ENCODE measurements around the gene PPIF. TPM values are rescaled to one million over a fixed set of nuclear protein-coding genes. Genes with fewer than 3 reads are reported as not detected.

Gene PPIF
- total and polyA plus RNA-seq, 2 of the 13 experiments (the other 11 are each of a cell fraction or from before 2014, with no cell fraction given) = 147 to 157 TPM

GRCh38 chr10:79403441-79404230 is 56.4 kb downstream of the PPIF start (continued):
- TF ChIP-seq ZNF354B (CRISPR knock-in tag; IDR thresholded peaks at IDR 0.05) (no peak), TGIF2 (CRISPR knock-in tag; IDR thresholded peaks at IDR 0.05) (no peak), PHF21A (CRISPR knock-in tag; IDR thresholded peaks at IDR 0.05) (peak; percentile 57; the same call in 1 of the 2 replicates), MYC (CRISPR knock-in tag; IDR thresholded peaks at IDR 0.05; ENCODE audit: borderline replicate concordance) (peak; percentile 55), HHEX (CRISPR knock-in tag; IDR thresholded peaks at IDR 0.05) (no peak), ZNF317 (CRISPR knock-in tag; IDR thresholded peaks at IDR 0.05) (0 out of 2 replicates have a peak, but pooled peaks have one; percentile 55), NFRKB (IDR thresholded peaks at IDR 0.05) (no peak), ZNF850 (CRISPR knock-in tag; conservative IDR thresholded peaks at IDR 0.05) (no peak), ZFP91 (CRISPR knock-in tag; IDR thresholded peaks at IDR 0.05; ENCODE audit: borderline replicate concordance) (peak; percentile 37; the same call in 1 of the 2 replicates), TBX2 (CRISPR knock-in tag; IDR thresholded peaks at IDR 0.05; ENCODE audit: borderline replicate concordance) (no peak; the same call in 1 of the 2 replicates), PAXIP1 (CRISPR knock-in tag; conservative IDR thresholded peaks at IDR 0.05) (peak; percentile 32; the same call in 1 of the 2 replicates), ZNF253 (CRISPR knock-in tag; IDR thresholded peaks at IDR 0.05; ENCODE audit: borderline replicate concordance) (no peak), ZEB1 (IDR thresholded peaks at IDR 0.05; ENCODE audit: insufficient replicate concordance, low read depth) (no peak), E2F1 (CRISPR knock-in tag; IDR thresholded peaks at IDR 0.05) (no peak), ZNF367 (CRISPR knock-in tag; IDR thresholded peaks at IDR 0.05; ENCODE audit: borderline replicate concordance) (no peak), HNRNPK (IDR thresholded peaks at IDR 0.05; ENCODE audit: low read depth, low read length, poor library complexity, severe bottlenecking) (peak; percentile 38), U2AF1 (optimal IDR thresholded peaks at IDR 0.05; ENCODE audit: low read depth, low read length) (no peak), ZSCAN12 (CRISPR knock-in tag; IDR thresholded peaks at IDR 0.05) (no peak), BCL3 (CRISPR knock-in tag; IDR thresholded peaks at IDR 0.05) (0 out of 2 replicates have a peak, but pooled peaks have one; percentile 46), ZNF263 (CRISPR knock-in tag; IDR thresholded peaks at IDR 0.05) (peak; percentile 67), AGO2 (optimal IDR thresholded peaks at IDR 0.05; ENCODE audit: low read depth, low read length) (no peak), MTA1 (CRISPR knock-in tag; IDR thresholded peaks at IDR 0.05; ENCODE audit: borderline replicate concordance) (0 out of 2 replicates have a peak, but pooled peaks have one; percentile 15)

Measured in HepG2 (cell line).